ENCODE results near the gene ZNF205. TPM values are rescaled to one million over a fixed set of nuclear protein-coding genes. Genes with fewer than 3 reads are reported as not detected.
"Not testable (repeated sequence)": the region's sequence is repeated elsewhere in the genome, so short reads cannot be mapped to it uniquely, and the experiment has no call there.

ZNF205 gene
- total RNA-seq, 4 donors from 2014 or later: 11.6 to 25.8 (median 20.4) TPM

DNA sequence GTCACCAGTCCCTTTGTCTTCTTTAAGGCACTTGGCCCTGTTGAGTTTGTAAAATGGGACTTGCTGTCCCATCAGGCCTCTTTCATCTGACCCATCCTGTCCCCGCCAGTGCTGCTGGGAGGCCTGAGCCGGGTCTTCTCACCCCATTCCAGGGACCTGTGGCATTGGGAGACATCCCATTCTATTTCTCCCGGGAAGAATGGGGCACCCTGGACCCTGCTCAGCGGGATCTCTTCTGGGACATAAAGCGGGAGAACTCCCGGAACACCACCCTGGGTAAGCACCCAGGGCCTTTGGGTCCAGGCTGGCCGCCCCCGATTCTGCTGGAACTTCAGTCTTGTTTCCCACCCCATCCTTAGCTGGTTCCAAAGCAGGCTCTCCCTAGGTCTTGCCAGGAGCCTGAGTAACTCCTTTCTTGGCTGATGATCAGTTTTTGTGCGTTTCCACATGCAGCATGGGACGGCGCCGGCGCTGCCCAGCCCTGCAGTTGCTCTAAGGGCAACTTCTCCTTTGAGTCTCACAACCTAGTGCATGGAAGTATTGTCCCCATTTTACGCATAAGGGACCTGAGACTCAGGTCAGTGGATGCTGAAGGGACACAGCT, 26.5 kb downstream of the ZNF205 start:
- no peak overlapping the region for H3K27ac ChIP-seq
- no peaks in the 10 kb centered on the region for H3K27me3 ChIP-seq
- ATAC-seq: no peak
- H3K9me3 ChIP-seq: no peaks in the 10 kb centered on the region
- peaks cover 0 to 27% (median 7%) of the 10 kb centered on the region in 3 donors for H3K4me1 ChIP-seq
- H3K36me3 ChIP-seq: peaks cover 0 to 61% of the 10 kb centered on the region in 2 donors
- TF ChIP-seq, protein P1, sequence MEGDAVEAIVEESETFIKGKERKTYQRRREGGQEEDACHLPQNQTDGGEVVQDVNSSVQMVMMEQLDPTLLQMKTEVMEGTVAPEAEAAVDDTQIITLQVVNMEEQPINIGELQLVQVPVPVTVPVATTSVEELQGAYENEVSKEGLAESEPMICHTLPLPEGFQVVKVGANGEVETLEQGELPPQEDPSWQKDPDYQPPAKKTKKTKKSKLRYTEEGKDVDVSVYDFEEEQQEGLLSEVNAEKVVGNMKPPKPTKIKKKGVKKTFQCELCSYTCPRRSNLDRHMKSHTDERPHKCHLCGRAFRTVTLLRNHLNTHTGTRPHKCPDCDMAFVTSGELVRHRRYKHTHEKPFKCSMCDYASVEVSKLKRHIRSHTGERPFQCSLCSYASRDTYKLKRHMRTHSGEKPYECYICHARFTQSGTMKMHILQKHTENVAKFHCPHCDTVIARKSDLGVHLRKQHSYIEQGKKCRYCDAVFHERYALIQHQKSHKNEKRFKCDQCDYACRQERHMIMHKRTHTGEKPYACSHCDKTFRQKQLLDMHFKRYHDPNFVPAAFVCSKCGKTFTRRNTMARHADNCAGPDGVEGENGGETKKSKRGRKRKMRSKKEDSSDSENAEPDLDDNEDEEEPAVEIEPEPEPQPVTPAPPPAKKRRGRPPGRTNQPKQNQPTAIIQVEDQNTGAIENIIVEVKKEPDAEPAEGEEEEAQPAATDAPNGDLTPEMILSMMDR (IDR thresholded peaks at IDR 0.05): no peak
- TF ChIP-seq POLR2A (IDR thresholded peaks at IDR 0.05) (no peak), POLR2AphosphoS5 (IDR thresholded peaks at IDR 0.05) (no peak), EP300 (IDR thresholded peaks at IDR 0.05) (no peak)
- no peak overlapping the region for H3K4me3 ChIP-seq
- WGBS, 2 donors (ENCODE audit: low coverage in 1 of 2): 100% methylated on average over 5 of the region's 14 CpGs; no CpG with 5 or more reads in 1 of the 2 donors

DNA sequence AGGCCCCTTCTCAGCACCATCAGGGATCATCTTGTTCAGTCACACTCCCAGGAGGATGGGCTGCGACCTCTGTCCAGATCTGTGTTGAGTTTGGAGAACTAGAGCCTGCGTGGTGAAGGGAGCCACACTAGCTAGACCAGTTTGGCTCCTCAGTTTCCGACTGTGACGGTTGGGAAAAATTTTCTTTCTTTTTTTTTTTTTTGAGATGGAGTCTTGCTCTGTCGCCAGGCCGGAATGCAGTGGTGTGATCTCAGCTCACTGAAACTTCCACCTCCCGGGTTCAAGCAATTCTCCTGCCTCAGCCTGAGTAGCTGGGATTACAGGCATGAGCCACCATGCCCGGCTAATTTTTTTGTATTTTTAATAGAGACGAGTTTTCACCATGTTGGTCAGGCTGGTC, 27.2 kb downstream of the ZNF205 start:
- Histone ChIP-seq H3K4me1 (peaks cover 0 to 23% (median 7%) of the 10 kb centered on the region in 3 donors), H3K36me3 (peaks cover 0 to 61% of the 10 kb centered on the region in 2 donors)
- not testable (repeated sequence) for ATAC-seq, H3K4me3 ChIP-seq, H3K9me3 ChIP-seq, H3K27me3 ChIP-seq, H3K27ac ChIP-seq
- WGBS, 2 donors (ENCODE audit: low coverage in 1 of 2): 75 to 86% methylated on average over 4 to 9 of the region's 9 CpGs

DNA sequence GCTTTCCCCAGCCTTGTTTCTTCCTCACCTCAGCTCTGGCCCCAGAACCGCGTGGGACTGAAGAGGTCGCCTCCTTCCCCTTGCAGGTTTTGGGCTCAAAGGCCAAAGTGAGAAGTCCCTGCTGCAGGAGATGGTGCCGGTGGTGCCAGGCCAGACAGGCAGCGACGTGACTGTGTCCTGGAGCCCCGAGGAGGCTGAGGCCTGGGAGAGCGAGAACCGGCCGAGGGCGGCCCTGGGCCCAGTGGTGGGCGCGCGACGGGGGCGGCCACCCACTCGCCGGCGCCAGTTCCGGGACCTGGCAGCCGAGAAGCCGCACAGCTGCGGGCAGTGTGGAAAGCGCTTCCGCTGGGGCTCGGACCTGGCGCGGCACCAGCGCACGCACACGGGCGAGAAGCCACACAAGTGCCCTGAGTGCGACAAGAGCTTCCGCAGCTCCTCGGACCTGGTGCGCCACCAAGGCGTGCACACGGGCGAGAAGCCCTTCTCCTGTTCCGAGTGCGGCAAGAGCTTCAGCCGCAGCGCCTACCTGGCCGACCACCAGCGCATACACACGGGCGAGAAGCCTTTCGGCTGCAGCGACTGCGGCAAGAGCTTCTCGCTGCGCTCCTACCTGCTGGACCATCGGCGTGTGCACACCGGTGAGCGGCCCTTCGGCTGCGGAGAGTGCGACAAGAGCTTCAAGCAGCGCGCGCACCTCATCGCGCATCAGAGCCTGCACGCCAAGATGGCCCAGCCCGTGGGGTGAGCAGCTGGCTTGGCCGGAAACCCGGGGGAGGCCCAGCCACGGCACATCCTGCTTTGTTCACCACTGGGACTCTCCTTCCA, 28.4 kb downstream of the ZNF205 start:
- ATAC-seq: no peak
- H3K36me3 ChIP-seq: peaks cover 0 to 61% of the 10 kb centered on the region in 2 donors
- 40% methylated on average over 1 of the region's 69 CpGs; no CpG with 5 or more reads in 1 of the 2 donors for WGBS, 2 donors (ENCODE audit: low coverage in 1 of 2)

DNA sequence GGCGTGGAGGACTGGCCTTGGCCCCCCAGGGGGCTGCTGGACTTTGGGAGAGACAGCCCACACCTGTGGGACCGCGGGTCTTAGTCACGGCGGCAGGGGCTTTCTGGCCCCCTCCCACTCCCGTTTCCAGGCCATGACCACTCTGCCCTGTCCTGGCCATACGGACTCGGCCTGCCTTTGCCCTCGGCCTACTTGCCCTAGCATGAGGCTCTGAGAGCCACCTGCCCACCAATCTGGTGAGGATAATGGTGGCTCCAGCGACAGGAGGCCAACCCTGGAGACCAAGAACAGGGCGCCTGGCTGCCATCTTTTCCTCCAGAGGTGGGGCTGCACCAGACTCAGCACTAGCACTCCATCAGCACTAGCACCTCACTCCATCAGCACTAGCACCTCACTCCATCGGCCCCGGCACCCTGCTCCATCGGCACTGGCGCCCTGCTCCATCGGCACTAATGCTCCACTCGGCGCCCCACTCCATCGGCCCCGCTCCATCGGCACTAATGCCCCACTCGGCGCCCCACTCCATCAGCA, 29.5 kb downstream of the ZNF205 start:
- Histone ChIP-seq H3K27me3 (no peaks in the 10 kb centered on the region), H3K9me3 (no peaks in the 10 kb centered on the region), H3K27ac (no peak overlapping the region), H3K36me3 (peaks cover 0 to 61% of the 10 kb centered on the region in 2 donors), H3K4me3 (no peak overlapping the region), H3K4me1 (peaks cover 0 to 8% (median 0%) of the 10 kb centered on the region in 3 donors)
- 93 to 94% methylated on average over 6 to 12 of the region's 23 CpGs for WGBS, 2 donors (ENCODE audit: low coverage in 1 of 2)
- ATAC-seq: no peak
- TF ChIP-seq POLR2AphosphoS5 (IDR thresholded peaks at IDR 0.05): no peak
- TF ChIP-seq POLR2A (IDR thresholded peaks at IDR 0.05): no peak
- TF ChIP-seq, protein P1 (IDR thresholded peaks at IDR 0.05): no peak
- TF ChIP-seq EP300 (IDR thresholded peaks at IDR 0.05): no peak

More for the DNA sequence above, 28.4 kb downstream of the ZNF205 start:
- H3K27me3 ChIP-seq: no peaks in the 10 kb centered on the region
- H3K4me3 ChIP-seq: no peak overlapping the region
- H3K4me1 ChIP-seq: peaks cover 0 to 18% (median 5%) of the 10 kb centered on the region in 3 donors
- no peak for TF ChIP-seq POLR2AphosphoS5 (IDR thresholded peaks at IDR 0.05)
- TF ChIP-seq EP300 (IDR thresholded peaks at IDR 0.05): no peak
- TF ChIP-seq POLR2A (IDR thresholded peaks at IDR 0.05): no peak
- TF ChIP-seq, protein P1 (IDR thresholded peaks at IDR 0.05): no peak
- H3K9me3 ChIP-seq: no peaks in the 10 kb centered on the region
- no peak overlapping the region for H3K27ac ChIP-seq

DNA sequence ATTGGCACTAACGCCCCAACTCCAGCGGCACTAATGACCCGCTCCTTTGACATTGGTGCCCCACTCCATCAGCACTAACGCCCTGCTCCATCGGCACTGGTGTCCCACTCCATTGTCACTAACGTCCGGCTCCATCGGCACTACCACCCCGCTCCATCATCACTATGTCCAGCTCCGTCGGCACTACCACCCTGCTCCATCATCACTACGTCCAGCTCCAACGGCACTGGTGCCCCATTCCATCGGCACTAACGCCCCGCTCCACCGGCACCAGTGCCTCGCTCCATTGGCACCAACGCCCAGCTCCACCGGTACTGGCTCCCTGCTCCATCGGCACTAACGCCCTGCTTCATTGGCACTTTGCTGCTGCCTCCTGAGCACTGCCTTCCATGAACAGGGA, 29.9 kb downstream of the ZNF205 start:
- TF ChIP-seq EP300 (IDR thresholded peaks at IDR 0.05) (no peak), POLR2A (IDR thresholded peaks at IDR 0.05) (no peak), POLR2AphosphoS5 (IDR thresholded peaks at IDR 0.05) (no peak)
- TF ChIP-seq, protein P1 (IDR thresholded peaks at IDR 0.05): no peak
- H3K4me1 ChIP-seq: peaks cover 0 to 3% (median 0%) of the 10 kb centered on the region in 3 donors
- no peaks in the 10 kb centered on the region for H3K27me3 ChIP-seq
- H3K27ac ChIP-seq: no peak overlapping the region
- no peak overlapping the region for H3K4me3 ChIP-seq
- WGBS, 2 donors (ENCODE audit: low coverage in 1 of 2): 92 to 93% methylated on average over 3 to 16 of the region's 22 CpGs
- ATAC-seq: no peak
- peaks cover 0 to 58% of the 10 kb centered on the region in 2 donors for H3K36me3 ChIP-seq
- no peaks in the 10 kb centered on the region for H3K9me3 ChIP-seq
